ENCODE data around the gene TACR1. TPM values are rescaled to one million over a fixed set of nuclear protein-coding genes. Genes with fewer than 3 reads are reported as not detected.

TACR1 gene
- total and polyA plus RNA-seq, 2 of the 8 experiments (the other 6 are each of a cell fraction or from before 2014, with no cell fraction given): 0.09 to 0.37 TPM

- Histone ChIP-seq H3K79me1 (ENCODE audit: low read depth, low read length) (no peaks in the 10 kb centered on the region), H4K5ac (ENCODE audit: insufficient read length, low read depth, low read length) (no peak overlapping the region), H3K27ac (ENCODE audit: low read depth, low read length) (no peak overlapping the region), H2BK5ac (ENCODE audit: low read depth, low read length) (no peak overlapping the region), H4K20me1 (replicated peaks in 1 of 2; ENCODE audit: control insufficient read depth in 1 of 2, insufficient read depth in 2 of 2, low read length in 2 of 2) (no peaks in the 10 kb centered on the region), H3K14ac (ENCODE audit: insufficient read length) (no peak overlapping the region), H3K18ac (ENCODE audit: extremely low read depth, low read length) (no peak overlapping the region), H3K23me2 (ENCODE audit: low read depth, low read length) (no peaks in the 10 kb centered on the region), H2AK5ac (ENCODE audit: low read depth, low read length) (no peak overlapping the region), H3K4me2 (ENCODE audit: insufficient read depth in 1 of 2, low read depth in 2 of 2, low read length in 2 of 2) (no peak overlapping the region), H3K27me3 (replicated peaks in 1 of 4; ENCODE audit: control insufficient read depth in 3 of 4, extremely low read depth in 1 of 4, insufficient read depth in 3 of 4, low read length in 3 of 4) (no peaks in the 10 kb centered on the region), H4K8ac (ENCODE audit: extremely low read depth, insufficient read depth, low read length) (no peak overlapping the region), H2BK20ac (ENCODE audit: low read length) (no peak overlapping the region), H2BK12ac (ENCODE audit: low read depth, low read length) (no peak overlapping the region; the same call in 1 of the 2 replicates), H2BK120ac (replicated peaks; ENCODE audit: low read depth, low read length) (no peak overlapping the region), H3K4me1 (replicated peaks in 1 of 4; ENCODE audit: control insufficient read depth in 3 of 4, insufficient read depth in 4 of 4, low read length in 3 of 4) (no peaks in the 10 kb centered on the region; a peak in 1 of 7 replicates), H3K56ac (replicated peaks; ENCODE audit: insufficient read length, low read depth, low read length) (no peak overlapping the region), H3K23ac (ENCODE audit: insufficient read length) (no peak overlapping the region), H3K4ac (replicated peaks; ENCODE audit: insufficient read length, low read depth, low read length) (no peak overlapping the region), H4K91ac (replicated peaks; ENCODE audit: insufficient read length, low read length) (no peak overlapping the region), H2AFZ (ENCODE audit: low read length) (no peak overlapping the region), H3K4me3 (ENCODE audit: extremely low read depth in 1 of 4, insufficient read depth in 2 of 4, low read depth in 3 of 4, low read length in 4 of 4) (no peak overlapping the region), H3K36me3 (ENCODE audit: control insufficient read depth in 2 of 4, insufficient read depth in 4 of 4, low read length in 3 of 4) (no peaks in the 10 kb centered on the region), H3K9ac (replicated peaks in 1 of 4; ENCODE audit: extremely low read depth in 1 of 4, low read depth in 3 of 4, low read length in 3 of 4) (no peak overlapping the region), H3K79me2 (ENCODE audit: control insufficient read depth in 1 of 2, insufficient read depth in 2 of 2, low read length in 2 of 2) (no peaks in the 10 kb centered on the region), H3K9me3 (ENCODE audit: insufficient read depth in 2 of 2, low read depth in 1 of 2, low read length in 1 of 2) (no peaks in the 10 kb centered on the region), H2BK15ac (ENCODE audit: low read length) (no peak overlapping the region)
- FAIRE-seq (no peak), DNase-seq (ENCODE audit: low read depth in 1 of 2, low spot score in 2 of 2) (no peak)
- CTCF ChIA-PET (ENCODE audit: partially characterized antibody): interaction anchor here (0.6 to 1.3 kb wide), 2 partner anchors 20 to 40 kb away, joined by 3 to 7 read pairs; no protein-coding TSS in a partner anchor
- POLR2A ChIA-PET (ENCODE audit: partially characterized antibody): interaction anchor here (0.6 kb wide), 1 partner anchor 631 kb away, joined by 3 read pairs; no protein-coding TSS in a partner anchor
- no peak for TF ChIP-seq GTF2F1 (IDR thresholded peaks at IDR 0.05; ENCODE audit: borderline replicate concordance, low read depth, low read length)
Observed at GRCh38 chr2:75025216-75025615, 174.1 kb downstream of the TACR1 start.

Measured in H1 (cell line).